Measurements from ENCODE around the gene ZNF324B. TPM values are rescaled to one million over a fixed set of nuclear protein-coding genes. Genes with fewer than 3 reads are reported as not detected.
"Not testable (repeated sequence)": the region's sequence is repeated elsewhere in the genome, so short reads cannot be mapped to it uniquely, and the experiment has no call there.

ZNF324B gene
- total RNA-seq, 1 donor from 2014 or later = 3.7 TPM

- no peak for DNase-seq
- peak; percentile 1 for ATAC-seq
- intact Hi-C loops (cut with micrococcal nuclease) = no loop called here
Observed at GRCh38 chr19:58476498-58477015, 25.1 kb downstream of the ZNF324B start.

GRCh38 chr19:58477130-58477529 is 25.7 kb downstream of the ZNF324B start:
- DNase-seq = no peak
- intact Hi-C loops (cut with micrococcal nuclease) = no loop called here
- no peak for ATAC-seq

- ATAC-seq (no peak), DNase-seq (no peak)
- intact Hi-C loops (cut with micrococcal nuclease) = no loop called here
Observed at GRCh38 chr19:58477871-58478270, 26.4 kb downstream of the ZNF324B start.

- DNase-seq = no peak
- intact Hi-C loops (cut with micrococcal nuclease) = no loop called here
Observed at GRCh38 chr19:58479303-58479702, 27.9 kb downstream of the ZNF324B start.

GRCh38 chr19:58479736-58480480 is 28.5 kb downstream of the ZNF324B start:
- no peak for DNase-seq
- ATAC-seq = no peak
- intact Hi-C loops (cut with micrococcal nuclease) = no loop called here

More at GRCh38 chr19:58479303-58479702, 27.9 kb downstream of the ZNF324B start:
- ATAC-seq = no peak

GRCh38 chr19:58480481-58480830 is 29.0 kb downstream of the ZNF324B start:
- ATAC-seq = no peak
- DNase-seq = no peak
- intact Hi-C loops (cut with micrococcal nuclease) = no loop called here

- intact Hi-C loops (cut with micrococcal nuclease) = no loop called here
- ATAC-seq (no peak), DNase-seq (no peak)
Observed at GRCh38 chr19:58480831-58481230, 29.4 kb downstream of the ZNF324B start.

GRCh38 chr19:58482372-58482771 is 30.9 kb downstream of the ZNF324B start:
- no peak for DNase-seq

GRCh38 chr19:58483776-58484175 is 32.4 kb downstream of the ZNF324B start:
- DNase-seq (no peak), ATAC-seq (no peak)
- intact Hi-C loops (cut with micrococcal nuclease) = no loop called here

More at GRCh38 chr19:58482372-58482771, 30.9 kb downstream of the ZNF324B start:
- intact Hi-C loops (cut with micrococcal nuclease) = no loop called here
- ATAC-seq = no peak

GRCh38 chr19:58484349-58484748 is 32.9 kb downstream of the ZNF324B start:
- ATAC-seq; intact Hi-C loops (cut with micrococcal nuclease); DNase-seq: not testable (repeated sequence)

GRCh38 chr19:58491393-58491792 is 40.0 kb downstream of the ZNF324B start:
- no peak for ATAC-seq
- intact Hi-C loops (cut with micrococcal nuclease) = no loop called here
- no peak for DNase-seq

GRCh38 chr19:58492265-58492664 is 40.8 kb downstream of the ZNF324B start:
- intact Hi-C loops (cut with micrococcal nuclease) = no loop called here
- DNase-seq (no peak), ATAC-seq (no peak)

GRCh38 chr19:58497634-58498170 is 46.3 kb downstream of the ZNF324B start:
- no peak for DNase-seq
- intact Hi-C loops (cut with micrococcal nuclease) = no loop called here
- ATAC-seq = no peak

- DNase-seq = peak; percentile 48
- peak; percentile 12 for ATAC-seq
- intact Hi-C loops (cut with micrococcal nuclease) = no loop called here
Observed at GRCh38 chr19:58498316-58499020, 47.0 kb downstream of the ZNF324B start.

GRCh38 chr19:58499021-58499927 is 47.9 kb downstream of the ZNF324B start:
- DNase-seq = peak; percentile 99
- ATAC-seq = peak; percentile 98
- intact Hi-C loops (cut with micrococcal nuclease) = no loop called here

GRCh38 chr19:58500242-58500641 is 48.8 kb downstream of the ZNF324B start:
- peak; percentile 20 for DNase-seq
- no peak for ATAC-seq
- intact Hi-C loops (cut with micrococcal nuclease) = no loop called here
